Thymus (tissue), 11 donors: Measurements from ENCODE around the gene CLIC6. TPM values are rescaled to one million over a fixed set of nuclear protein-coding genes. Genes with fewer than 3 reads are reported as not detected.

Experiments
- DNase-seq, 9 donors: peaks; one replicate each; pipeline ENCODE4 v3.0.0-alpha.2; 2013; ENCODE audit warnings: low spot score in 9 of 9, low read depth in 6 of 9, missing footprints in 1 of 9
- H3K27ac ChIP-seq, 2 donors: one replicate each; pipeline ENCODE4 v1.5.1; 2013; ENCODE audit warnings: control low read depth in 1 of 2, low read depth in 1 of 2, low read length in 1 of 2, mild to moderate bottlenecking in 1 of 2, moderate library complexity in 1 of 2
- H3K27me3 ChIP-seq, 2 donors: one replicate each; pipeline ENCODE4 v1.5.1; 2013; ENCODE audit warnings: low read length in 1 of 2; ENCODE audit not compliant: control insufficient read depth in 2 of 2, insufficient read depth in 1 of 2
- H3K36me3 ChIP-seq, 2 donors: one replicate each; pipeline ENCODE4 v1.5.1; 2013; ENCODE audit warnings: low read length in 1 of 2, mild to moderate bottlenecking in 1 of 2, moderate library complexity in 1 of 2; ENCODE audit not compliant: control insufficient read depth in 2 of 2, insufficient read depth in 2 of 2
- H3K4me1 ChIP-seq, 2 donors: one replicate each; pipeline ENCODE4 v1.5.1; 2013; ENCODE audit warnings: low read length in 2 of 2; ENCODE audit not compliant: control insufficient read depth in 2 of 2, insufficient read depth in 2 of 2
- H3K4me3 ChIP-seq, 2 donors: one replicate each; pipeline ENCODE4 v1.5.1; 2013; ENCODE audit warnings: low read length in 2 of 2, control low read depth in 1 of 2, mild to moderate bottlenecking in 1 of 2
- H3K9me3 ChIP-seq, 2 donors: one replicate each; pipeline ENCODE4 v1.5.1; 2013; ENCODE audit warnings: low read length in 1 of 2, mild to moderate bottlenecking in 1 of 2; ENCODE audit not compliant: control insufficient read depth in 2 of 2, insufficient read depth in 1 of 2
- WGBS: extraction: QIAGEN DNeasy Blood & Tissue Kit; methylation state at CpG from one replicate; pipeline ENCODE4 v1.1.7; 2013; 5-methylcytosine and 5-hydroxymethylcytosine counted together
- polyA plus RNA-seq: library from polyadenylated mRNA; stranded (reverse); fragments of 200-250 nt; gene quantifications from one replicate; pipeline ENCODE4 v1.2.3, GENCODE V29; 2013
- total RNA-seq: library from RNA; stranded (reverse); fragments of 120-200 nt; gene quantifications from one replicate; pipeline ENCODE4 v1.2.4, GENCODE V29; 2013
- donor health status: healthy.

Gene CLIC6
- total and polyA plus RNA-seq, 2 donors = 3.3 to 22.6 TPM

DNA sequence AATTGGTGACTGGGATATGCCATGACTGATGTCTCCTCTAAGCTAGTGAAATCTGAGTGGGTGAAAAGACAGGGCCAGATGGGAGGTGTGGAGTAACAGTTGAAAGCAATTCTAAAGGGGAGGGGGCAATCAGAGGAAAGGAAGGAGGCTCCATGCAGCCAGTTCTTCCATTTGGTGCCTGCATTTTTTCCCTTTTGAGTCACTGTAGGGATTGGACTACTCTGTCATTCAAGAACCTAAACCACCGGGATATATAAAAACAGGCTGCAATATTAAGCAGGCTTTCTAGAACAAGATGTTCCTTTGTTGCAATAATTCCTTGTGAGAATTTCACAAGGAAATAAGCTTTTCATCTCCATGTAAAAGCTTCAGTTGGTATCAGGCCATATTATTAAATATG lies 18.3 kb downstream of the CLIC6 start:
- Histone ChIP-seq H3K9me3 (no peaks in the 10 kb centered on the region), H3K36me3 (no peaks in the 10 kb centered on the region), H3K4me3 (no peak overlapping the region), H3K27me3 (peaks cover 0 to 17% of the 10 kb centered on the region in 2 donors), H3K4me1 (peaks cover 0 to 2% of the 10 kb centered on the region in 2 donors), H3K27ac (no peak overlapping the region)
- DNase-seq = no peak
- WGBS = 39% methylated on average over 1 of the region's 1 CpG

DNA sequence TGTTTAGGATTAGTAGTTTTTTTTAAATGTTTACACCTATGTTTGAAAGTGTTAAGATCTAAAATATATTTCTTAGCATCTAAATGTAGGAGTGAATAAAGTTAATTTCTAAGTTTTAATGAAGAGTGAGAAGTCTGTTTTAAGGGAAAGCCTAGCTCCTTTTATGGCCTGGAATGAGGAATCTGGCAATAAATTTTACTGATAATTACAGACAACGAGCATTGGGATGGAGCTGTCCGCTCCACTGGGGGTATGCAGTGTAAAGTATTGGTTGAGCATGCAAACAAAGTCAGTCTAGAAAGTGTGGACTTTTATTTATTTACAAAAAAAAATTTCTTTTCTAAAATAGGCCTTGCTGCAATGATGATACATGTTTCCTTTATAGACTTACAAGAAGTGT lies 19.0 kb downstream of the CLIC6 start:
- Histone ChIP-seq H3K36me3 (no peaks in the 10 kb centered on the region), H3K27ac (no peak overlapping the region), H3K4me1 (peaks cover 0 to 2% of the 10 kb centered on the region in 2 donors), H3K9me3 (no peaks in the 10 kb centered on the region), H3K4me3 (no peak overlapping the region), H3K27me3 (peaks cover 0 to 19% of the 10 kb centered on the region in 2 donors)
- no peak for DNase-seq
- 96% methylated on average over 2 of the region's 2 CpGs for WGBS

DNA sequence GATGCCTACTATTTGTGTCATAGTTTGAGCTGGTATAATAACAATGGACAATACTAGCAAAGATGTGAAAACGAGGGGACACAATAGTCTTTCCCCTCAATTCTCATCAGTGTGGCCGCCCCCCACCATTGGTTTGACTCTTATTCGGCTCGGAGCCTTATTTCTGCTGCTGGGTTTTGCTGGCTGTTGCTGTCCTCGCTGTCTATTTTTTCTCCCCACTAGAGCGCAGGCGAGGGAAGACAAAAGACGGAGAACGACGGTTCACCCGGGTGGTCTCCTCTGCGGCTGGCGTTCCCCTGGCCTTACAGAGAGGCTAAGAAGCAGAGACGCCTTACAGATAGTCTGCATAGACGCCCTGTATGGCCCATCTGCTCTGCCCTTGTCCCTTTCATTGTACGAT lies 19.4 kb downstream of the CLIC6 start:
- Histone ChIP-seq H3K27me3 (peaks cover 0 to 19% of the 10 kb centered on the region in 2 donors), H3K9me3 (no peaks in the 10 kb centered on the region), H3K27ac (no peak overlapping the region), H3K4me3 (no peak overlapping the region), H3K36me3 (no peaks in the 10 kb centered on the region), H3K4me1 (peaks cover 0 to 2% of the 10 kb centered on the region in 2 donors)
- DNase-seq = peak in 3 of 9 donors; percentile 48 to 59 (median 57)
- 54% methylated on average over 16 of the region's 16 CpGs for WGBS

- Histone ChIP-seq H3K36me3 (no peaks in the 10 kb centered on the region), H3K27ac (no peak overlapping the region), H3K9me3 (no peaks in the 10 kb centered on the region), H3K4me3 (no peak overlapping the region), H3K4me1 (peaks cover 0 to 2% of the 10 kb centered on the region in 2 donors), H3K27me3 (peaks cover 0 to 19% of the 10 kb centered on the region in 2 donors)
- DNase-seq = no peak
- 95% methylated on average over 5 of the region's 5 CpGs for WGBS
Measured at GRCh38 chr21:34688715-34689114, 19.9 kb downstream of the CLIC6 start.

- Histone ChIP-seq H3K27me3 (peaks cover 0 to 17% of the 10 kb centered on the region in 2 donors), H3K9me3 (no peaks in the 10 kb centered on the region), H3K4me1 (peaks cover 0 to 2% of the 10 kb centered on the region in 2 donors), H3K36me3 (no peaks in the 10 kb centered on the region), H3K4me3 (no peak overlapping the region), H3K27ac (no peak overlapping the region)
- DNase-seq = no peak
- WGBS = 87% methylated on average over 11 of the region's 11 CpGs
Measured at GRCh38 chr21:34690041-34690792, 21.4 kb downstream of the CLIC6 start.

DNA sequence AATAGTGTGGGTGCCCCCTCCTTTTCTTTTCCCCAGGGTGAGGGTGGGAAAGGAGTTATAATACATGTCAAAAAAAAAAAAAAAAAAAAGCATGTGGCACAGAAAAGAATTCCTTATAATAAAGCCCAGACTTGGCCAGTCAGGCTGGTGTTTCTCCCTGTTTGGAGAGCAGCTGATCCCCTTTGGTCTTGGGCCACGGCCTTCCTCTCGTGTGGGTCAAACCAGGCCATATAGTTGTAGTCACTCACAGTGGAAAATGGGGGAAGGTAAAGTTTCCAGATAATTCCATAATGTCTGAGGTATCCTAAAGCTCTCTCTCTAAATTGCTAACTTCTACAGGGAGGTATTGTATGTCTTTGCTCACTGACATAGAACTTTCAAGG lies 22.0 kb downstream of the CLIC6 start:
- Histone ChIP-seq H3K27me3 (peaks cover 0 to 17% of the 10 kb centered on the region in 2 donors), H3K4me1 (peaks cover 0 to 2% of the 10 kb centered on the region in 2 donors), H3K9me3 (no peaks in the 10 kb centered on the region), H3K36me3 (no peaks in the 10 kb centered on the region), H3K27ac (no peak overlapping the region), H3K4me3 (no peak overlapping the region)
- no peak for DNase-seq
- 93% methylated on average over 2 of the region's 2 CpGs for WGBS

DNA sequence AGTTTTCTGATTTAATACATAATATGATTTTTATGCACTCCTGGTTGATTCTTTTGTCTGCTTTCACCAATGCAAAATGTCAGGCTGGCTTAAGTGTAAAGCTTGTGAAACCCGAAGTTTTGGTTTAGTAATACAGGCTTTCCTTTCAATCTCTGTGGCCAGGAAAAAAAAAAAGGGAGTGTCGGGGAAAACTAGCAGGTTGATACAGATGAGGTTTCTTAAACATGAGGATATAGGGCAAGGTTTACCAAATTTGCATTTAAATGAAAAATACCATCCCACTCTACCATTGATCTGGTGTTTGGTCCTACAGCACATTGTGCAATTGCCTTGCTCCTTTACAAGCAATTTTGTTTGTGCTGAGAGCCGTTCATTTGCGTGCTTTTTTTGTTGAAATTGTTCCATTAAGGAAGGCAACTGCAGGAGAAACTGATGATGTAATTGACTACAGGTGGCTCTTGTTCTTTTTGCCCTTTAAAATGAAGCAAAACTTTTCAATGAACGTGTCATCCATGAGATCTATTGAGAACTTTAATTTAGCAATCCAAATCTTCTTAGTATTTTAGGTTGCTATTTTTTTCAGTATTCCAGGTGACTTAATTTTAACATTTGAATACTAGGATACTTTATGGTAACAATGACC lies 22.7 kb downstream of the CLIC6 start:
- Histone ChIP-seq H3K27ac (no peak overlapping the region), H3K27me3 (peaks cover 0 to 17% of the 10 kb centered on the region in 2 donors), H3K9me3 (no peaks in the 10 kb centered on the region), H3K4me1 (peaks cover 0 to 2% of the 10 kb centered on the region in 2 donors), H3K4me3 (no peak overlapping the region), H3K36me3 (no peaks in the 10 kb centered on the region)
- no peak for DNase-seq
- 90% methylated on average over 5 of the region's 5 CpGs for WGBS

DNA sequence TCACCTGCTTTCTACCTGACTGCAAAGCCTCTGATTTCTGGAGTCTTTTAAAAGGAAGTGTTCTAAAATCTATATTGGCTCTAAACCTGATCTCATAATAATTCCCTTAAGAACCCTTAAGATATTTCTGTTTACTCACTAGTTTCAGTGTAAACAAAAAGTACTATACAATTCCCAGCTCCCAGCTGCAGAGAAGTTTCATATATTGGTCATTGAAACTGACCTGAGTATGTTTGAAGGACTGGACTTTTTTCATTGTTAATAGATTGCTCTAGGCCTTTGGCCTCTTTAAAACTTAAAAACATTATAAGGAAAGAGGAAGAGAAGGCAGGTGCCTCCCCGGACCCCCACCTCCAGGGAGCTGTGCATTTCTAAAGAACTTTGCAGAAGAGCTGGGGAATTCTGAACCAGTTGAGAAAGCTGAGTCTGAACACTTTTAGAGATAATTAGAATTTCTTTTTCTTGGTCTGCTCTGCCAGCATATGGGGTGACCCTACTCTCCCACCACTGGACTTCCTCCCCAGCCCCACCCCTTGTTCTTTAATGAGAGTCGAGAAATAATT lies 23.7 kb downstream of the CLIC6 start:
- Histone ChIP-seq H3K36me3 (no peaks in the 10 kb centered on the region), H3K9me3 (no peaks in the 10 kb centered on the region), H3K27ac (no peak overlapping the region), H3K27me3 (peaks cover 0 to 17% of the 10 kb centered on the region in 2 donors), H3K4me1 (peaks cover 0 to 2% of the 10 kb centered on the region in 2 donors), H3K4me3 (no peak overlapping the region)
- DNase-seq = no peak
- WGBS = 70% methylated on average over 2 of the region's 2 CpGs

DNA sequence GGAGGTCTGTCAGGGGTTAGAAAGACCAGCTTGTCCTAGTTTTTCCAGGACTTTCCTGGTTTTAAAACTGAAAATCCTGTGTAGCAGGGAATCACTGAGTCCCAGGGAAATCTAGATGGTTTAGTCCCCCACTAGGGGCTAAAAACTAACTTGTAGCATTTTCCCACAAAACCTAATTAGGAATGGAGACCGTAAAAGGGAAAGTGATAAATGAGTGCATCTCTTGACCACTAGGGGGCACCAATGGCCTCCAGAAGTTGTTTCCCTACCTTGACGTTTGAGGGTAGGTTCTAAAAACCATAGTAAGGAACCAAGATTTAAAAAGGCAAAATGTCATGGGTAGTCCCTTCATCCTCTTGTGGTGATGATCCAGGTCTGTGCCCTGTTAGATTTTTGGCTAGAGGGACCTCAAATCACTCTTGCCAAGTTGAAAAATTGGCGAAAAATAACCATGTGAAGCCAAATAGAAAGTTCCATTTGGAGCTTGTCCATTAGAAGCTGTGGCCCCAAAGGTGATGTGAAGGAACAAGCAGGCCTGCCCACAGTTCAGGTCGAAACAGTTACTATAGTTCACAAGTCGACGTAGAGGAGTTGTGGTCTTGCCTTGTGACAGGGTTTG lies 24.5 kb downstream of the CLIC6 start:
- H3K4me3 ChIP-seq = no peak overlapping the region
- 64% methylated on average over 6 of the region's 6 CpGs for WGBS
- H3K27ac ChIP-seq = no peak overlapping the region
- H3K4me1 ChIP-seq = peaks cover 0 to 2% of the 10 kb centered on the region in 2 donors
- no peaks in the 10 kb centered on the region for H3K9me3 ChIP-seq
- H3K27me3 ChIP-seq = peaks cover 0 to 16% of the 10 kb centered on the region in 2 donors
- DNase-seq = peak in 8 of 9 donors; percentile 26 to 75 (median 52)
- no peaks in the 10 kb centered on the region for H3K36me3 ChIP-seq
